ENCODE data around the gene DTX3L.

DNA sequence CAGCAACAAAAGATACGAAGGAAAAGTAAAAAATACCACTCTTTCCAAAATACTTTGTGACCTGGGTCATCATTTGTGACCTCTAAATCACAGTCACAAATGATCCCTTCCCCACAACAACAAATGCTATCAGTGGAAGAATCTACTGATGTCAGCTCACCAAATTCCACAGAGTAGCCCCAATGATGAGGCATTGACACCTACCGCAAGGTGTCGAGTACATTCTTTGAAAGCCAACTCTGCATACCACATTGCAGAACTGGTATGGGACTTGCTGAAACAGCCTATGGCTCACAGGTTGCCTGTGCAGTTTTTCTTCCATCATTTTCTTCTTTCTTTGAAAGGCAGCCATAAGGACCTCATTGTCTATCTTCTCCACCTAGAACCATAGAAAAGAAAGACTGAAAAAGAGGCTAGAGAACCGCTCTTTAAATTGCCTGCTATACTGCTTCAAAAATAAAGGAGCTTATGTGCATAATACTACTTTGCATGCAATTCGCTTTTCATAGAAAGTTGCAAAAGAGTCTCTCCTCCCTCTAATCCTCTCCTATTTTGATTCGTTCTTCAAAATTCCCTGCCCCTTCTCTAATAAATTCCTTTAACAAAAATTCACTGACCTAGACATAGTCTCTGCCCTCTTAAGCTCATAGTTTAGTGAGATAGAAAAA, 28.0 kb upstream of the DTX3L start:
- TF ChIP-seq, protein P1, sequence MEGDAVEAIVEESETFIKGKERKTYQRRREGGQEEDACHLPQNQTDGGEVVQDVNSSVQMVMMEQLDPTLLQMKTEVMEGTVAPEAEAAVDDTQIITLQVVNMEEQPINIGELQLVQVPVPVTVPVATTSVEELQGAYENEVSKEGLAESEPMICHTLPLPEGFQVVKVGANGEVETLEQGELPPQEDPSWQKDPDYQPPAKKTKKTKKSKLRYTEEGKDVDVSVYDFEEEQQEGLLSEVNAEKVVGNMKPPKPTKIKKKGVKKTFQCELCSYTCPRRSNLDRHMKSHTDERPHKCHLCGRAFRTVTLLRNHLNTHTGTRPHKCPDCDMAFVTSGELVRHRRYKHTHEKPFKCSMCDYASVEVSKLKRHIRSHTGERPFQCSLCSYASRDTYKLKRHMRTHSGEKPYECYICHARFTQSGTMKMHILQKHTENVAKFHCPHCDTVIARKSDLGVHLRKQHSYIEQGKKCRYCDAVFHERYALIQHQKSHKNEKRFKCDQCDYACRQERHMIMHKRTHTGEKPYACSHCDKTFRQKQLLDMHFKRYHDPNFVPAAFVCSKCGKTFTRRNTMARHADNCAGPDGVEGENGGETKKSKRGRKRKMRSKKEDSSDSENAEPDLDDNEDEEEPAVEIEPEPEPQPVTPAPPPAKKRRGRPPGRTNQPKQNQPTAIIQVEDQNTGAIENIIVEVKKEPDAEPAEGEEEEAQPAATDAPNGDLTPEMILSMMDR (conservative IDR thresholded peaks at IDR 0.05), result no peak
- no peak for TF ChIP-seq ZFX (IDR thresholded peaks at IDR 0.05)

Data from C4-2B (cell line).